Embryonic facial prominence (tissue), 1 donor: ENCODE results near the gene DDAH1.

Experiments
- DNase-seq: peaks from one replicate; pipeline ENCODE4 v3.0.0-alpha.2; 2016; ENCODE audit errors: extremely low spot score

DDAH1 gene

DNA sequence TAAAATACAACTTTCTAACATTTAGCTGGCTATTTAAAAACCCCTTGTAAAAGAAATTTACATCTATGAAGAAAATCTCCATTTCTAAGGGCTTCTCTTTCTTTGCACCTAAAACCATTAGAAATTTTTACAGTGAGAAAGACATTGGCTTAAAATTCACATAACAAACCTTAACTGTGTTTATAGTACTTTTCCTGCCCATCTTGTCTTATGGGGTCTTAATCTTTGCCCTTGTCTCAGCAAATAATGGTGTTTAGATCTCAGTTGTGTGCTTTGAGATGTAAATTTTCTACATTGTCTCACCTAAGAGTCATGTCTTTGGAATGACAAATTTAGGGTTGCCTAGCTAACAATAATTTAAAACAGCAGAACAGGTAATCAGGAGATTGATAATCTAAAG lies 71.5 kb downstream of the DDAH1 start:
- no peak for DNase-seq

- no peak for DNase-seq
Observed at GRCh38 chr1:85388416-85388815, 76.5 kb downstream of the DDAH1 start.

- DNase-seq = no peak
Observed at GRCh38 chr1:85387781-85388180, 77.2 kb downstream of the DDAH1 start.

GRCh38 chr1:85386068-85386722 lies 78.8 kb downstream of the DDAH1 start:
- DNase-seq = no peak

DNA sequence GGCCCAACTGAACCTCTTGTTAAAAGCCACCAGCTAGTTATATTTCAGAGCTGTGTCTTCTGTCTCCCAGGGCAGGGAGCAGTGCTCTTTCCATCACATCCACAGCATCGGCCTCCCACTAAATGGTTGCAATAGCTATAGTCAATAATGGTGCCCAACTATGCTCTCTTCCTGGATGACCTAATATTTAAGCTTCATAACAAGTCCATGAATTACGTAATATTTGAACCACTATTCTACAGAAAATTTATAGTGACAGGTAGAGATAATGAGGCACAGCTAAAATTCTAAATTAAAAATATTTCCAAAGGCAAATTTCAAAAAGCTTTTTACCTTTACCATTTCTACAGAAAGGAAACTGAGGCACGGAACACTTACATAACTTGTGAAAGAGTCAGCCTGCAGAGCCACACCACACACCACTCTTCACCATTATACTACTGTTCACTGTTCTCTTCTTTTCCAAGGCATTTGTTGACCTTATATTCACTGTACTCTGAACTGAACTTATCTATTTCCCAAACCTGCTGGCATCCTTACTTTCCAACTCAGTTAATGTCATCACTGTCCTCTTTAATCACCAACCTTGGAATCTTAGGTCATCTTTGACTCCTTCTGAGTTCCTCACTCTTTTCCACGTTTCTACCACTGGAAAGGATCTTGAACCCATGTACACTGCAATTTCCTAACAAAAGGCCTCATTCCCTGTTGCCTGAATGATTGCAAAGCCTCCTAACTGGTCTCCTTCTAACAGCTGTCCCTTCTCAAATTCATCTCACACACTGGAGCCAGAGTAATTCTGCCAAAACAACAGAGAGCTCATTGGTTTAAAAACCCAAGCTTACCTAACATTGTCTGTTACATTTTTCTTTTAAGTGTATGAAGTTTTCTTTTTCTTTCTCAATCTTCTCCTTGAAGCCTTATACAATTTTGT lies 85.5 kb downstream of the DDAH1 start:
- DNase-seq = no peak

DNA sequence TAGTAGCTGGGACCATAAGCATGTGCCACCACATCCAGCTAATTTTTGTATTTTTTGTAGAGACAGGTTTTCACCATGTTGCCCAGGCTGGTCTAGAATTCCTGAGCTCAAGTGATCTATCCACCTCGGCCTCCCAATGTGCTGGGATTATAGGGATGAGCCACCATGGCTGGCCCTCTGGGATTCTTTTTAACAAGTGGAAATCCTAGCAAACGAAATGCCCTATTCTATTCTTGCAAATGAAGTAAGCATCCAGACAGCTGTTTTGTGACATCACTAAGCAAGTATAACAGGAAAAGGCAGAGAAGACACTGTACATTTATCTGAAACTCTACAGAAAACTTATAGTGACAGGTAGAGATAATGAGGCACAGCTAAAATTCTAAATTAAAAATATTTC lies 86.4 kb downstream of the DDAH1 start:
- DNase-seq = no peak

- DNase-seq = no peak
Observed at GRCh38 chr1:85376356-85376755, 88.6 kb downstream of the DDAH1 start.

GRCh38 chr1:85375493-85375892 lies 89.5 kb downstream of the DDAH1 start:
- DNase-seq = no peak

- DNase-seq = no peak
Observed at GRCh38 chr1:85374160-85374559, 90.8 kb downstream of the DDAH1 start.

GRCh38 chr1:85373378-85373708 lies 91.6 kb downstream of the DDAH1 start:
- DNase-seq = no peak

DNA sequence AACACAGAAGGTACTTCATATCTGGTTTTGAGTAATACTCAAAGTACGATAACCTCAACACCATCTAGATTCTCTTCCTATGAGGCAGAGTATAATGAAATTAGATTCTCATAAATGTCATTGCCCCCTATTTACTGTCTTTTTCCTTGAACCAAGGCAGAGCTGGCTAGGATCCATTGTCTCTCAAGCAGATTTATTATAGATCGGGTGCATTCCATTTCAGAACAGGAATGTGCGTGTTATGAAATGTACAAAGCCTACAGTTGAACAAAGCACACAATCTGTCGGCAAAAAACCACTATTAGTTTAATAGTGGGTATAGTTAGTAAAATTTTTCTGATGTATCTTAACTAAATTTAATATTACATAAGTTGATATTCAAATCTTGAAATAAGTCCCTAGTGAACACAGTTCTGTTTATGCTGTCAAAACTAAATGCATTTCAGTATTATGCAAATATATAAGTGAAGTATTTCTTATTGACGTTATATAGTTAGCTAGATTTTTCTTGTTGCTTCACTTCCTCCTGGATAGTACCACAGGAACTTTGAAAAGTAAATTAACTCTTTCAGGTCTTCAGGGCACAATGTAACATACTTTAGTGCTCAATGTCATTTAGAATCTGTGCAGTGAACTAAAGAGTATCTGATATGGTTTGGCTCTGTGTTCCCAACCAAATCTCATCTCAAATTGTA lies 92.1 kb downstream of the DDAH1 start:
- no peak for DNase-seq

GRCh38 chr1:85371021-85371420 lies 93.9 kb downstream of the DDAH1 start:
- DNase-seq = no peak

DNA sequence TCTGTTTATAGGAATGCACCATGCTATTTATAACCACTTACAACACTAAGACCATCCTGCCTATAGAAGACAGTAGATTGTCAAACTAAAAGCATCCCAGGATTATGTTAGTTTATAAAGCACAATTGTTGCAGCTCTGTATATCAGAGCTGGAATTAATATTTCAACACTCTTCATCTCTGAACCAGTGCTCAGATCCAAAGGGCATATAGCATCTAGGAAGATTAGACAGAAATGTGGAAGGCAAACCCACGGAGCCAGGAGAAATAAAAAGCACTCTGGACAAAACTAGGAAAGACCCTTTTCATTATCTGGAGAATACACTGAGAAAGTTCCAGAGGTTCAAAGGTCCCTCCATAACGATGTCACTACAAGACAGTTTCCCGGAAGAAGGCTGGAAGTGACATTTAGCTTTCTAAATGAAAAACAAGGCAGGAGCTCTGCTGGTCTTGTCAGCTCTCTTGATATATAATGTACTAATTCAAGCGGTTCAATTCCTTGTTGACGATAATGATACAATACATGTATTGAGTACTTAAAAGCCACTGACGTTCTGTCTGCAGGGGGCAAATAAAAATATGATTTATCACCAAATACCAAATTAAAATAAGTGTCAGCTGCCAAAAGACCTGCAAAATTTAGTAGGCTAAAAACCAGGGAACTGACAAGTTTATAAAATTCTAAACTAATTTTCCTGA lies 96.7 kb downstream of the DDAH1 start:
- no peak for DNase-seq

- no peak for DNase-seq
Observed at GRCh38 chr1:85366391-85367170, 98.4 kb downstream of the DDAH1 start.

GRCh38 chr1:85365851-85366250 lies 99.1 kb downstream of the DDAH1 start:
- DNase-seq = no peak

DNA sequence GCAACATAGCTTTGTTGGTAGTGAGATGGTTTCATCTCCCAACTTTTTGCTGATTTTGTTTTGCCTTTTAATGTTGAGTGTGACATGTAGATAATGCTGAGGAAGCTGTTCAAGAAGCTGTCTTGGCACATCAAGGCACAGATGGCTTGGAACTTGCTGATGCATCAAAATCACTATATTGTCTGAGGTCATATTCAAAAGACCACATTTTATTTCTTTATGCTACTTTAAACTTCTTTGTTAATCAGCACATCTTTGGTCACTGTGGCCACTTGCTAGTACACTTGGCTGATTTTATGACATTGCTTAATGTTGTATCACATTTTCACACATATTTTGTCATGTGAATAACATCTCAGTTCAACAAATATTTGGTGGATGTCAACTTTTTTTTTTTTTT lies 101.4 kb downstream of the DDAH1 start:
- no peak for DNase-seq

DNA sequence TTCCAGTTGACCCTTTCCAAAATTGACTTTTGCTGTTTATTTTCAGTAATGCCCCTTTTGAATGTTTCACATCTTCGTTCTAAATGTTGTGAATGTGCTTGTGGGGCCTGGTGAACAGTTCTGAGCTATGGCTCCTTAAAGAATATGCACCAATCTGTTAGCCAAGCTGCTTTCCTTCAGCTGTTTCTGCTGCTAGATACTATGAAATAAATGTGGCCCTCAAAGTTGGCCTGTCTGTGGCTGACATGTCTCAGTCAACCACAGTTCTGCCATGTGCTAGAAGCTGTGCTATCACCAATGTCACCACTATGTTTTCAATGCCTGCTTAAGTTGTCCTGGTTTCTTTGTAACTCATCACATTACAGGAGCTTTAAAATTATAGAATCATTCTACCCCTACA lies 101.9 kb downstream of the DDAH1 start:
- no peak for DNase-seq

GRCh38 chr1:85361606-85362296 lies 103.2 kb downstream of the DDAH1 start:
- no peak for DNase-seq

GRCh38 chr1:85360730-85361493 lies 104.0 kb downstream of the DDAH1 start:
- DNase-seq = no peak
